ENCODE measurements around the gene RNF144A. TPM values are rescaled to one million over a fixed set of nuclear protein-coding genes. Genes with fewer than 3 reads are reported as not detected.
"Not testable (repeated sequence)": the region's sequence is repeated elsewhere in the genome, so short reads cannot be mapped to it uniquely, and the experiment has no call there.

The RNF144A gene
- total and polyA plus RNA-seq, 2 donors = 4.3 to 28.5 TPM

GRCh38 chr2:6887751-6888192 lies 29.4 kb upstream of the RNF144A start:
- no peak overlapping the region for H3K4me3 ChIP-seq (ENCODE audit: low read depth, low read length)
- WGBS = 70% methylated on average over 3 of the region's 3 CpGs

GRCh38 chr2:6888724-6889123 lies 28.5 kb upstream of the RNF144A start:
- Histone ChIP-seq H3K27ac (ENCODE audit: low read depth) (no peak overlapping the region), H3K4me1 (ENCODE audit: insufficient read depth) (no peaks in the 10 kb centered on the region), H3K36me3 (ENCODE audit: insufficient read depth) (no peaks in the 10 kb centered on the region), H3K4me3 (ENCODE audit: low read depth, low read length) (no peak overlapping the region)
- 88% methylated on average over 4 of the region's 4 CpGs for WGBS
- no peak for DNase-seq (ENCODE audit: extremely low spot score)

More at GRCh38 chr2:6887751-6888192, 29.4 kb upstream of the RNF144A start:
- H3K36me3 ChIP-seq (ENCODE audit: insufficient read depth) = no peaks in the 10 kb centered on the region
- H3K4me1 ChIP-seq (ENCODE audit: insufficient read depth) = no peaks in the 10 kb centered on the region
- H3K27ac ChIP-seq (ENCODE audit: low read depth) = no peak overlapping the region
- no peak for DNase-seq (ENCODE audit: extremely low spot score)

GRCh38 chr2:6893876-6894482 lies 23.2 kb upstream of the RNF144A start:
- DNase-seq (ENCODE audit: extremely low spot score) = no peak
- no peak overlapping the region for H3K27ac ChIP-seq (ENCODE audit: low read depth)
- H3K36me3 ChIP-seq (ENCODE audit: insufficient read depth) = no peaks in the 10 kb centered on the region
- no peaks in the 10 kb centered on the region for H3K4me1 ChIP-seq (ENCODE audit: insufficient read depth)
- H3K4me3 ChIP-seq (ENCODE audit: low read depth, low read length) = no peak overlapping the region
- 80% methylated on average over 2 of the region's 2 CpGs for WGBS

- Histone ChIP-seq H3K4me3 (ENCODE audit: low read depth, low read length) (no peak overlapping the region), H3K4me1 (ENCODE audit: insufficient read depth) (no peaks in the 10 kb centered on the region), H3K27ac (ENCODE audit: low read depth) (no peak overlapping the region), H3K36me3 (ENCODE audit: insufficient read depth) (no peaks in the 10 kb centered on the region)
- WGBS = 74% methylated on average over 5 of the region's 5 CpGs
- DNase-seq (ENCODE audit: extremely low spot score) = no peak
Measured at GRCh38 chr2:6896930-6897759, 20.1 kb upstream of the RNF144A start.

- H3K4me1 ChIP-seq (ENCODE audit: insufficient read depth); DNase-seq (ENCODE audit: extremely low spot score); H3K27ac ChIP-seq (ENCODE audit: low read depth); H3K36me3 ChIP-seq (ENCODE audit: insufficient read depth); H3K4me3 ChIP-seq (ENCODE audit: low read depth, low read length): not testable (repeated sequence)
- WGBS = 91% methylated on average over 2 of the region's 2 CpGs
Measured at GRCh38 chr2:6902581-6902980, 14.6 kb upstream of the RNF144A start.

- H3K27ac ChIP-seq (ENCODE audit: low read depth) = no peak overlapping the region
- no peaks in the 10 kb centered on the region for H3K4me1 ChIP-seq (ENCODE audit: insufficient read depth)
- DNase-seq (ENCODE audit: extremely low spot score) = no peak
- WGBS = 89% methylated on average over 1 of the region's 1 CpG
- H3K36me3 ChIP-seq (ENCODE audit: insufficient read depth) = no peaks in the 10 kb centered on the region
- no peak overlapping the region for H3K4me3 ChIP-seq (ENCODE audit: low read depth, low read length)
Measured at GRCh38 chr2:6905668-6906067, 11.5 kb upstream of the RNF144A start.

GRCh38 chr2:6906165-6906741 lies 11.0 kb upstream of the RNF144A start:
- H3K27ac ChIP-seq (ENCODE audit: low read depth) = no peak overlapping the region
- 65% methylated on average over 1 of the region's 1 CpG for WGBS
- no peaks in the 10 kb centered on the region for H3K4me1 ChIP-seq (ENCODE audit: insufficient read depth)
- no peak overlapping the region for H3K4me3 ChIP-seq (ENCODE audit: low read depth, low read length)
- no peaks in the 10 kb centered on the region for H3K36me3 ChIP-seq (ENCODE audit: insufficient read depth)
- DNase-seq (ENCODE audit: extremely low spot score) = no peak

- H3K27ac ChIP-seq (ENCODE audit: low read depth) = no peak overlapping the region
- H3K4me1 ChIP-seq (ENCODE audit: insufficient read depth) = no peaks in the 10 kb centered on the region
- DNase-seq (ENCODE audit: extremely low spot score) = no peak
- no peaks in the 10 kb centered on the region for H3K36me3 ChIP-seq (ENCODE audit: insufficient read depth)
- no peak overlapping the region for H3K4me3 ChIP-seq (ENCODE audit: low read depth, low read length)
- WGBS = 86% methylated on average over 2 of the region's 2 CpGs
Measured at GRCh38 chr2:6908291-6908690, 8.9 kb upstream of the RNF144A start.

- no peak for DNase-seq (ENCODE audit: extremely low spot score)
- WGBS = 77% methylated on average over 8 of the region's 8 CpGs
- no peaks in the 10 kb centered on the region for H3K36me3 ChIP-seq (ENCODE audit: insufficient read depth)
- no peak overlapping the region for H3K4me3 ChIP-seq (ENCODE audit: low read depth, low read length)
- H3K4me1 ChIP-seq (ENCODE audit: insufficient read depth) = no peaks in the 10 kb centered on the region
- H3K27ac ChIP-seq (ENCODE audit: low read depth) = no peak overlapping the region
Measured at GRCh38 chr2:6909431-6910385, 7.5 kb upstream of the RNF144A start.

- Histone ChIP-seq H3K36me3 (ENCODE audit: insufficient read depth) (no peaks in the 10 kb centered on the region), H3K27ac (ENCODE audit: low read depth) (no peak overlapping the region), H3K4me1 (ENCODE audit: insufficient read depth) (no peaks in the 10 kb centered on the region), H3K4me3 (ENCODE audit: low read depth, low read length) (no peak overlapping the region)
- no peak for DNase-seq (ENCODE audit: extremely low spot score)
Measured at GRCh38 chr2:6911721-6912120, 5.5 kb upstream of the RNF144A start.

GRCh38 chr2:6913415-6914157 lies 3.6 kb upstream of the RNF144A start:
- Histone ChIP-seq H3K27ac (ENCODE audit: low read depth) (no peak overlapping the region), H3K4me3 (ENCODE audit: low read depth, low read length) (no peak overlapping the region), H3K36me3 (ENCODE audit: insufficient read depth) (no peaks in the 10 kb centered on the region), H3K4me1 (ENCODE audit: insufficient read depth) (peaks cover 2% of the 10 kb centered on the region)
- no peak for DNase-seq (ENCODE audit: extremely low spot score)
- WGBS = 81% methylated on average over 9 of the region's 9 CpGs

- no peak for DNase-seq (ENCODE audit: extremely low spot score)
- H3K27ac ChIP-seq (ENCODE audit: low read depth) = no peak overlapping the region
- H3K4me3 ChIP-seq (ENCODE audit: low read depth, low read length) = no peak overlapping the region
- no peaks in the 10 kb centered on the region for H3K36me3 ChIP-seq (ENCODE audit: insufficient read depth)
- WGBS = 85% methylated on average over 3 of the region's 3 CpGs
- peaks cover 2% of the 10 kb centered on the region for H3K4me1 ChIP-seq (ENCODE audit: insufficient read depth)
Measured at GRCh38 chr2:6914828-6915227, 2.4 kb upstream of the RNF144A start.

- Histone ChIP-seq H3K4me3 (ENCODE audit: low read depth, low read length) (no peak overlapping the region), H3K27ac (ENCODE audit: low read depth) (no peak overlapping the region), H3K36me3 (ENCODE audit: insufficient read depth) (no peaks in the 10 kb centered on the region), H3K4me1 (ENCODE audit: insufficient read depth) (peaks cover 2% of the 10 kb centered on the region)
- DNase-seq (ENCODE audit: extremely low spot score) = no peak
- 94% methylated on average over 2 of the region's 2 CpGs for WGBS
Measured at GRCh38 chr2:6915399-6915798, 1.8 kb upstream of the RNF144A start.
